ENCODE results near the gene KCNA5.

The KCNA5 gene

GRCh38 chr12:5068126-5068525 is 24.4 kb downstream of the KCNA5 start:
- no peak for DNase-seq

GRCh38 chr12:5068619-5069018 is 24.9 kb downstream of the KCNA5 start:
- no peak for DNase-seq

- no peak for DNase-seq
Measured at GRCh38 chr12:5070090-5070489, 26.4 kb downstream of the KCNA5 start.

- DNase-seq: no peak
Measured at GRCh38 chr12:5071496-5071895, 27.8 kb downstream of the KCNA5 start.

- no peak for DNase-seq
Measured at GRCh38 chr12:5072311-5072710, 28.6 kb downstream of the KCNA5 start.

- no peak for DNase-seq
Measured at GRCh38 chr12:5073054-5073453, 29.4 kb downstream of the KCNA5 start.

- peak; percentile 30 for DNase-seq
Measured at GRCh38 chr12:5073853-5074252, 30.2 kb downstream of the KCNA5 start.

- DNase-seq: no peak
Measured at GRCh38 chr12:5076761-5077160, 33.1 kb downstream of the KCNA5 start.

GRCh38 chr12:5078423-5078822 is 34.7 kb downstream of the KCNA5 start:
- DNase-seq: no peak

GRCh38 chr12:5081016-5081415 is 37.3 kb downstream of the KCNA5 start:
- DNase-seq: no peak

- peak; percentile 53 for DNase-seq
Measured at GRCh38 chr12:5083955-5084849, 40.5 kb downstream of the KCNA5 start.

GRCh38 chr12:5085896-5086295 is 42.2 kb downstream of the KCNA5 start:
- no peak for DNase-seq

GRCh38 chr12:5087831-5088554 is 44.3 kb downstream of the KCNA5 start:
- no peak for DNase-seq

- peak; percentile 34 for DNase-seq
Measured at GRCh38 chr12:5088586-5089264, 45.0 kb downstream of the KCNA5 start.

- no peak for DNase-seq
Measured at GRCh38 chr12:5094551-5094950, 50.9 kb downstream of the KCNA5 start.

GRCh38 chr12:5094986-5095385 is 51.3 kb downstream of the KCNA5 start:
- DNase-seq: no peak

Measured in RPMI8226 (cell line).